Central memory CD8-positive, alpha-beta T cell (primary cell): ENCODE results near the gene BCL2.
"Not testable (repeated sequence)": the region's sequence is repeated elsewhere in the genome, so short reads cannot be mapped to it uniquely, and the experiment has no call there.

Experiments
- ATAC-seq: fragments of 150-1000 bp; cut with Tn5 transposase; replicated peaks from 2 replicates; pipeline ENCODE4 v1.10.0; 2022; ENCODE audit warnings: mild to moderate bottlenecking, moderate FRiP score, moderate number of reproducible peaks; ENCODE audit not compliant: poor library complexity, severe bottlenecking; ENCODE audit errors: extremely low read depth
- DNase-seq, 2 donors: peaks; one replicate each; pipeline ENCODE4 v3.0.0; 2021; ENCODE audit warnings: low spot score in 2 of 2
- H3K27ac Mint-ChIP-seq: one replicate; pipeline ENCODE4 v1.8.0; 2022; ENCODE audit warnings: low read depth, mild to moderate bottlenecking, moderate library complexity, mixed read lengths
- H3K27me3 Mint-ChIP-seq: one replicate; pipeline ENCODE4 v1.8.0; 2022; ENCODE audit warnings: mixed read lengths
- H3K36me3 Mint-ChIP-seq: one replicate; pipeline ENCODE4 v1.8.0; 2022; ENCODE audit warnings: mild to moderate bottlenecking, moderate library complexity, mixed read lengths; ENCODE audit not compliant: insufficient read depth
- H3K4me1 Mint-ChIP-seq: one replicate; pipeline ENCODE4 v1.8.0; 2022; ENCODE audit warnings: mixed read lengths
- H3K4me3 Mint-ChIP-seq: one replicate; pipeline ENCODE4 v1.8.0; 2022; ENCODE audit warnings: mild to moderate bottlenecking, moderate library complexity, mixed read lengths
- H3K9me3 Mint-ChIP-seq: one replicate; pipeline ENCODE4 v1.8.0; 2022; ENCODE audit warnings: mixed read lengths

The BCL2 gene

GRCh38 chr18:63236406-63236805, 83.2 kb downstream of the BCL2 start:
- no peak overlapping the region for H3K4me3 Mint-ChIP-seq

GRCh38 chr18:63235920-63236319, 83.6 kb downstream of the BCL2 start:
- not testable (repeated sequence) for DNase-seq, ATAC-seq, H3K27me3 Mint-ChIP-seq, H3K9me3 Mint-ChIP-seq, H3K4me3 Mint-ChIP-seq
- H3K4me1 Mint-ChIP-seq = peaks cover 46% of the 10 kb centered on the region
- peak overlapping the region; percentile 84 for H3K27ac Mint-ChIP-seq
- peaks cover 12% of the 10 kb centered on the region for H3K36me3 Mint-ChIP-seq

More at GRCh38 chr18:63236406-63236805, 83.2 kb downstream of the BCL2 start:
- no peaks in the 10 kb centered on the region for H3K9me3 Mint-ChIP-seq
- no peaks in the 10 kb centered on the region for H3K27me3 Mint-ChIP-seq
- ATAC-seq (no peak), DNase-seq (no peak)
- H3K36me3 Mint-ChIP-seq = peaks cover 12% of the 10 kb centered on the region
- peaks cover 41% of the 10 kb centered on the region for H3K4me1 Mint-ChIP-seq
- H3K27ac Mint-ChIP-seq = peak overlapping the region; percentile 84

- peak overlapping the region; percentile 5 for H3K4me3 Mint-ChIP-seq
- H3K27me3 Mint-ChIP-seq = no peaks in the 10 kb centered on the region
- peak overlapping the region; percentile 68 for H3K27ac Mint-ChIP-seq
- H3K4me1 Mint-ChIP-seq = peaks cover 55% of the 10 kb centered on the region
- ATAC-seq (no peak), DNase-seq (no peak)
- peaks cover 7% of the 10 kb centered on the region for H3K36me3 Mint-ChIP-seq
- H3K9me3 Mint-ChIP-seq = no peaks in the 10 kb centered on the region
These were observed 84.7 kb downstream of the BCL2 start for GRCh38 chr18:63234841-63235240.

- H3K36me3 Mint-ChIP-seq = peaks cover 9% of the 10 kb centered on the region
- no peaks in the 10 kb centered on the region for H3K27me3 Mint-ChIP-seq
- peak overlapping the region; percentile 68 for H3K27ac Mint-ChIP-seq
- DNase-seq = no peak
- ATAC-seq = no peak
- peak overlapping the region; percentile 5 for H3K4me3 Mint-ChIP-seq
- no peaks in the 10 kb centered on the region for H3K9me3 Mint-ChIP-seq
- H3K4me1 Mint-ChIP-seq = peaks cover 59% of the 10 kb centered on the region
These were observed 85.1 kb downstream of the BCL2 start for GRCh38 chr18:63234432-63234831.

GRCh38 chr18:63233334-63233733, 86.2 kb downstream of the BCL2 start:
- H3K4me3 Mint-ChIP-seq = peak overlapping the region; percentile 23
- H3K4me1 Mint-ChIP-seq = peaks cover 67% of the 10 kb centered on the region
- DNase-seq = no peak
- no peaks in the 10 kb centered on the region for H3K27me3 Mint-ChIP-seq
- peaks cover 8% of the 10 kb centered on the region for H3K36me3 Mint-ChIP-seq
- H3K27ac Mint-ChIP-seq = peak overlapping the region; percentile 100
- ATAC-seq = no peak
- no peaks in the 10 kb centered on the region for H3K9me3 Mint-ChIP-seq

GRCh38 chr18:63232826-63233225, 86.7 kb downstream of the BCL2 start:
- H3K27me3 Mint-ChIP-seq = no peaks in the 10 kb centered on the region
- H3K27ac Mint-ChIP-seq = peak overlapping the region; percentile 100
- peaks cover 72% of the 10 kb centered on the region for H3K4me1 Mint-ChIP-seq
- peak overlapping the region; percentile 23 for H3K4me3 Mint-ChIP-seq
- no peaks in the 10 kb centered on the region for H3K9me3 Mint-ChIP-seq
- ATAC-seq = no peak
- no peak for DNase-seq
- peaks cover 8% of the 10 kb centered on the region for H3K36me3 Mint-ChIP-seq

GRCh38 chr18:63229971-63230370, 89.6 kb downstream of the BCL2 start:
- Mint-ChIP-seq H3K9me3 (no peaks in the 10 kb centered on the region), H3K36me3 (peaks cover 2% of the 10 kb centered on the region), H3K4me3 (peak overlapping the region; percentile 63), H3K27me3 (no peaks in the 10 kb centered on the region), H3K4me1 (peaks cover 70% of the 10 kb centered on the region), H3K27ac (peak overlapping the region; percentile 100)
- ATAC-seq (no peak), DNase-seq (no peak)

- Mint-ChIP-seq H3K27ac (no peak overlapping the region), H3K9me3 (no peaks in the 10 kb centered on the region), H3K4me3 (no peak overlapping the region), H3K4me1 (peaks cover 70% of the 10 kb centered on the region), H3K36me3 (peaks cover 4% of the 10 kb centered on the region), H3K27me3 (no peaks in the 10 kb centered on the region)
- DNase-seq = no peak
- ATAC-seq = no peak
These were observed 94.1 kb downstream of the BCL2 start for GRCh38 chr18:63225434-63225833.

- Mint-ChIP-seq H3K4me3 (no peak overlapping the region), H3K27me3 (no peaks in the 10 kb centered on the region), H3K4me1 (peaks cover 65% of the 10 kb centered on the region), H3K27ac (peak overlapping the region; percentile 74), H3K9me3 (no peaks in the 10 kb centered on the region), H3K36me3 (peaks cover 4% of the 10 kb centered on the region)
- DNase-seq (no peak), ATAC-seq (peak; percentile 56)
These were observed 94.9 kb downstream of the BCL2 start for GRCh38 chr18:63224630-63225029.

GRCh38 chr18:63223837-63224236, 95.7 kb downstream of the BCL2 start:
- Mint-ChIP-seq H3K27ac (peak overlapping the region; percentile 74), H3K4me3 (peak overlapping the region; percentile 2), H3K4me1 (peaks cover 62% of the 10 kb centered on the region), H3K27me3 (no peaks in the 10 kb centered on the region), H3K36me3 (peaks cover 2% of the 10 kb centered on the region), H3K9me3 (peaks cover 3% of the 10 kb centered on the region)
- ATAC-seq = no peak
- no peak for DNase-seq

- Mint-ChIP-seq H3K4me3 (no peak overlapping the region), H3K27ac (no peak overlapping the region), H3K27me3 (no peaks in the 10 kb centered on the region), H3K9me3 (peaks cover 7% of the 10 kb centered on the region), H3K4me1 (peaks cover 75% of the 10 kb centered on the region), H3K36me3 (peaks cover 5% of the 10 kb centered on the region)
- DNase-seq (no peak), ATAC-seq (no peak)
These were observed 98.7 kb downstream of the BCL2 start for GRCh38 chr18:63220903-63221302.

- H3K27ac Mint-ChIP-seq = peak overlapping the region; percentile 87
- ATAC-seq = no peak
- H3K4me3 Mint-ChIP-seq = peak overlapping the region; percentile 2
- peaks cover 76% of the 10 kb centered on the region for H3K4me1 Mint-ChIP-seq
- no peak for DNase-seq
- peaks cover 7% of the 10 kb centered on the region for H3K9me3 Mint-ChIP-seq
- H3K27me3 Mint-ChIP-seq = no peaks in the 10 kb centered on the region
- H3K36me3 Mint-ChIP-seq = peaks cover 4% of the 10 kb centered on the region
These were observed 101.1 kb downstream of the BCL2 start for GRCh38 chr18:63218472-63218871.

- Mint-ChIP-seq H3K36me3 (peaks cover 11% of the 10 kb centered on the region), H3K4me1 (peaks cover 80% of the 10 kb centered on the region), H3K4me3 (peak overlapping the region; percentile 67), H3K27ac (peak overlapping the region; percentile 87), H3K27me3 (no peaks in the 10 kb centered on the region), H3K9me3 (peaks cover 7% of the 10 kb centered on the region)
- ATAC-seq (peak; percentile 59), DNase-seq (no peak)
These were observed 102.9 kb downstream of the BCL2 start for GRCh38 chr18:63216516-63217311.
